ENCODE measurements around the gene IFTAP. TPM values are rescaled to one million over a fixed set of nuclear protein-coding genes. Genes with fewer than 3 reads are reported as not detected.

The IFTAP gene
- total RNA-seq, 1 experiment from 2014 or later = 13.8 TPM

GRCh38 chr11:36627471-36627870 lies 33.2 kb downstream of the IFTAP start:
- no peaks in the 10 kb centered on the region for H3K36me3 ChIP-seq (ENCODE audit: control insufficient read depth in 1 of 2, insufficient read depth in 2 of 2, low read length in 2 of 2)
- ChIA-PET RAD21 (ENCODE audit: low non-redundant PET in 1 of 2, low total read pairs in 2 of 2, uncharacterized antibody in 2 of 2, unreplicated experiment in 2 of 2) (no interaction called here), POLR2A (no interaction called here), CTCF (interaction anchor here (1.1 kb wide), 1 partner anchor 119 kb away, joined by 3 read pairs; no protein-coding TSS in a partner anchor)
- no peaks in the 10 kb centered on the region for H3K4me1 ChIP-seq (ENCODE audit: control insufficient read depth in 1 of 2, insufficient read depth in 2 of 2, low read length in 2 of 2)
- H3K27me3 ChIP-seq (ENCODE audit: insufficient read depth, low read length) = no peaks in the 10 kb centered on the region
- H3K27ac ChIP-seq (ENCODE audit: low read depth, low read length) = no peak overlapping the region
- H3K4me2 ChIP-seq (ENCODE audit: low read length) = no peak overlapping the region
- no TSS peak for BruUV-seq (replicated peaks)
- H3K9me2 ChIP-seq (ENCODE audit: insufficient read depth) = no peaks in the 10 kb centered on the region
- no peak overlapping the region for H3K9ac ChIP-seq (ENCODE audit: low read length)
- no peak for TF ChIP-seq JUND (IDR thresholded peaks at IDR 0.05)
- no peak for TF ChIP-seq POLR2AphosphoS5 (IDR thresholded peaks at IDR 0.05; ENCODE audit: low read depth, low read length)
- no peak for TF ChIP-seq POLR2A (IDR thresholded peaks at IDR 0.05; ENCODE audit: borderline replicate concordance, extremely low read depth, insufficient read depth, insufficient read length)
- no peak for TF ChIP-seq CBX3 (IDR thresholded peaks at IDR 0.05; ENCODE audit: low read depth)
- no peak for TF ChIP-seq REST (IDR thresholded peaks at IDR 0.05; ENCODE audit: low read depth)
- TF ChIP-seq SRF (IDR thresholded peaks at IDR 0.05; ENCODE audit: low read depth) = no peak
- no peak for TF ChIP-seq ZFX (IDR thresholded peaks at IDR 0.05)
- TF ChIP-seq RAD21 (IDR thresholded peaks at IDR 0.05; ENCODE audit: low read depth) = no peak
- H3K9me3 ChIP-seq (ENCODE audit: control insufficient read depth in 1 of 2, insufficient read depth in 1 of 2, low read depth in 1 of 2, low read length in 2 of 2) = no peaks in the 10 kb centered on the region
- H3K79me2 ChIP-seq (ENCODE audit: insufficient read depth, low read length) = no peaks in the 10 kb centered on the region
- no peak overlapping the region for H2AFZ ChIP-seq (ENCODE audit: low read depth, low read length, poor library complexity, severe bottlenecking)
- no peaks in the 10 kb centered on the region for H4K20me1 ChIP-seq (ENCODE audit: insufficient read depth)
- ATAC-seq = no peak
- DNase-seq (ENCODE audit: low read depth, low spot score) = no peak
- intact Hi-C loops (cut with micrococcal nuclease) = loop anchor here (10.0 kb wide), 1 partner anchor 333 kb away; the partner anchor contains the start of gene PRR5L
- H3K4me3 ChIP-seq (replicated peaks in 1 of 2; ENCODE audit: low read depth in 1 of 2, low read length in 2 of 2) = no peak overlapping the region

GRCh38 chr11:36628141-36628540 lies 33.8 kb downstream of the IFTAP start:
- no peaks in the 10 kb centered on the region for H3K27me3 ChIP-seq (ENCODE audit: insufficient read depth, low read length)
- ChIA-PET RAD21 (ENCODE audit: low non-redundant PET in 1 of 2, low total read pairs in 2 of 2, uncharacterized antibody in 2 of 2, unreplicated experiment in 2 of 2) (no interaction called here), POLR2A (no interaction called here), CTCF (interaction anchor here (1.1 kb wide), 1 partner anchor 119 kb away, joined by 3 read pairs; no protein-coding TSS in a partner anchor)
- no peak overlapping the region for H3K4me2 ChIP-seq (ENCODE audit: low read length)
- H3K9me3 ChIP-seq (ENCODE audit: control insufficient read depth in 1 of 2, insufficient read depth in 1 of 2, low read depth in 1 of 2, low read length in 2 of 2) = no peaks in the 10 kb centered on the region
- no peaks in the 10 kb centered on the region for H3K4me1 ChIP-seq (ENCODE audit: control insufficient read depth in 1 of 2, insufficient read depth in 2 of 2, low read length in 2 of 2)
- H3K4me3 ChIP-seq (replicated peaks in 1 of 2; ENCODE audit: low read depth in 1 of 2, low read length in 2 of 2) = no peak overlapping the region
- intact Hi-C loops (cut with micrococcal nuclease) = loop anchor here (10.0 kb wide), 1 partner anchor 333 kb away; the partner anchor contains the start of gene PRR5L
- H3K27ac ChIP-seq (ENCODE audit: low read depth, low read length) = no peak overlapping the region
- no peak for TF ChIP-seq ELF1 (IDR thresholded peaks at IDR 0.05; ENCODE audit: borderline replicate concordance, low read depth)
- TF ChIP-seq SIN3A (IDR thresholded peaks at IDR 0.05; ENCODE audit: low read depth) = no peak
- no peak for TF ChIP-seq RAD21 (IDR thresholded peaks at IDR 0.05; ENCODE audit: low read depth)
- TF ChIP-seq ATF3 (IDR thresholded peaks at IDR 0.05) = no peak
- TF ChIP-seq, protein P1, sequence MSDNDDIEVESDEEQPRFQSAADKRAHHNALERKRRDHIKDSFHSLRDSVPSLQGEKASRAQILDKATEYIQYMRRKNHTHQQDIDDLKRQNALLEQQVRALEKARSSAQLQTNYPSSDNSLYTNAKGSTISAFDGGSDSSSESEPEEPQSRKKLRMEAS (IDR thresholded peaks at IDR 0.05) = no peak
- no peak for TF ChIP-seq CEBPB (IDR thresholded peaks at IDR 0.05; ENCODE audit: low read depth)
- TF ChIP-seq EZH2phosphoT487 (IDR thresholded peaks at IDR 0.05; ENCODE audit: borderline replicate concordance) = no peak
- TF ChIP-seq, protein P2, sequence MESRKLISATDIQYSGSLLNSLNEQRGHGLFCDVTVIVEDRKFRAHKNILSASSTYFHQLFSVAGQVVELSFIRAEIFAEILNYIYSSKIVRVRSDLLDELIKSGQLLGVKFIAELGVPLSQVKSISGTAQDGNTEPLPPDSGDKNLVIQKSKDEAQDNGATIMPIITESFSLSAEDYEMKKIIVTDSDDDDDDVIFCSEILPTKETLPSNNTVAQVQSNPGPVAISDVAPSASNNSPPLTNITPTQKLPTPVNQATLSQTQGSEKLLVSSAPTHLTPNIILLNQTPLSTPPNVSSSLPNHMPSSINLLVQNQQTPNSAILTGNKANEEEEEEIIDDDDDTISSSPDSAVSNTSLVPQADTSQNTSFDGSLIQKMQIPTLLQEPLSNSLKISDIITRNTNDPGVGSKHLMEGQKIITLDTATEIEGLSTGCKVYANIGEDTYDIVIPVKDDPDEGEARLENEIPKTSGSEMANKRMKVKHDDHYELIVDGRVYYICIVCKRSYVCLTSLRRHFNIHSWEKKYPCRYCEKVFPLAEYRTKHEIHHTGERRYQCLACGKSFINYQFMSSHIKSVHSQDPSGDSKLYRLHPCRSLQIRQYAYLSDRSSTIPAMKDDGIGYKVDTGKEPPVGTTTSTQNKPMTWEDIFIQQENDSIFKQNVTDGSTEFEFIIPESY (IDR thresholded peaks at IDR 0.05; ENCODE audit: extremely low read depth, insufficient replicate concordance, low read length) = no peak
- H3K9ac ChIP-seq (ENCODE audit: low read length) = no peak overlapping the region
- no peak for DNase-seq (ENCODE audit: low read depth, low spot score)
- H4K20me1 ChIP-seq (ENCODE audit: insufficient read depth) = no peaks in the 10 kb centered on the region
- H2AFZ ChIP-seq (ENCODE audit: low read depth, low read length, poor library complexity, severe bottlenecking) = no peak overlapping the region
- ATAC-seq = no peak
- no peaks in the 10 kb centered on the region for H3K36me3 ChIP-seq (ENCODE audit: control insufficient read depth in 1 of 2, insufficient read depth in 2 of 2, low read length in 2 of 2)
- no peaks in the 10 kb centered on the region for H3K9me2 ChIP-seq (ENCODE audit: insufficient read depth)
- BruUV-seq (replicated peaks) = no TSS peak
- H3K79me2 ChIP-seq (ENCODE audit: insufficient read depth, low read length) = no peaks in the 10 kb centered on the region
